HuH-7.5 (cell line): Measurements from ENCODE around the gene BRAP.
"Not testable (repeated sequence)": the region's sequence is repeated elsewhere in the genome, so short reads cannot be mapped to it uniquely, and the experiment has no call there.

Experiments
- DNase-seq: peaks from one replicate; pipeline ENCODE4 v3.0.0; 2011; ENCODE audit warnings: low spot score

The BRAP gene

GRCh38 chr12:111685811-111686573, at the start of gene BRAP, which contains the start of gene ACAD10:
Gene BRAP, minus strand, starts transcription at chr12:111685956. Its CDS starts 164 bp downstream, at chr12:111685792.
Gene ACAD10, plus strand, starts transcription at chr12:111686053. Its CDS starts 6,657 bp downstream, at chr12:111692710.
- DNase-seq = peak; percentile 92

- no peak for DNase-seq
Measured at GRCh38 chr12:111733340-111733915, 47.7 kb upstream of the BRAP start.

GRCh38 chr12:111732786-111733185, 47.0 kb upstream of the BRAP start:
- no peak for DNase-seq

- no peak for DNase-seq
Measured at GRCh38 chr12:111730420-111730819, 44.7 kb upstream of the BRAP start.

- DNase-seq = no peak
Measured at GRCh38 chr12:111728795-111729194, 43.0 kb upstream of the BRAP start.

GRCh38 chr12:111723646-111724360, 38.0 kb upstream of the BRAP start:
- not testable (repeated sequence) for DNase-seq

GRCh38 chr12:111720457-111720856, 34.7 kb upstream of the BRAP start:
- DNase-seq = no peak

GRCh38 chr12:111719316-111719715, 33.6 kb upstream of the BRAP start:
- not testable (repeated sequence) for DNase-seq

- no peak for DNase-seq
Measured at GRCh38 chr12:111715279-111715678, 29.5 kb upstream of the BRAP start.

GRCh38 chr12:111706145-111706544, 20.4 kb upstream of the BRAP start:
- DNase-seq = no peak

GRCh38 chr12:111705672-111706071, 19.9 kb upstream of the BRAP start:
- DNase-seq = no peak

- DNase-seq = no peak
Measured at GRCh38 chr12:111699962-111700361, 14.2 kb upstream of the BRAP start.

- no peak for DNase-seq
Measured at GRCh38 chr12:111693818-111694217, 8.1 kb upstream of the BRAP start.

GRCh38 chr12:111692575-111693210, 6.9 kb upstream of the BRAP start:
- no peak for DNase-seq

GRCh38 chr12:111691262-111691661, 5.5 kb upstream of the BRAP start:
- DNase-seq = no peak

GRCh38 chr12:111687952-111688351, 2.2 kb upstream of the BRAP start:
- DNase-seq = no peak

GRCh38 chr12:111687255-111687654, 1.5 kb upstream of the BRAP start:
- peak; percentile 27 for DNase-seq

- no peak for DNase-seq
Measured at GRCh38 chr12:111686574-111687105, 884 bp upstream of the BRAP start.

- DNase-seq = peak; percentile 23
Measured at GRCh38 chr12:111685322-111685810, 390 bp downstream of the BRAP start.

- DNase-seq = not testable (repeated sequence)
Measured at GRCh38 chr12:111684485-111685198, 1.1 kb downstream of the BRAP start.

- DNase-seq = no peak
Measured at GRCh38 chr12:111677186-111677585, 8.6 kb downstream of the BRAP start.
